CD14-positive monocyte (primary cell): ENCODE data around the gene FKBP1A. TPM values are rescaled to one million over a fixed set of nuclear protein-coding genes. Genes with fewer than 3 reads are reported as not detected.

ENCODE experiments used
- DNase-seq, 3 donors: peaks; one replicate each; pipeline ENCODE4 v3.0.0-alpha.2; 2011 to 2022
- H2AFZ ChIP-seq: 2 replicates; pipeline ENCODE4 v1.6.0; 2012; ENCODE audit warnings: mild to moderate bottlenecking, low read depth, low read length, inconsistent platforms; ENCODE audit not compliant: insufficient read depth, poor library complexity, severe bottlenecking
- H3K27ac ChIP-seq, 2 donors: 1 replicate in 1 of 2; 2 replicates in 1 of 2; pipeline ENCODE4 v1.5.1; 2012 to 2013; ENCODE audit warnings: low read length in 2 of 2, control low read depth in 1 of 2, inconsistent platforms in 1 of 2, low read depth in 1 of 2, mild to moderate bottlenecking in 1 of 2
- H3K27me3 ChIP-seq, 2 donors: one replicate each; pipeline versions ENCODE4 v1.6.0 to v1.6.1; 2011 to 2013; ENCODE audit warnings: low read length in 2 of 2; ENCODE audit not compliant: control insufficient read depth in 2 of 2, insufficient read depth in 2 of 2
- H3K36me3 ChIP-seq, 2 donors: replicated peaks in 1 of 2; 1 replicate in 1 of 2; 2 replicates in 1 of 2; pipeline versions ENCODE4 v1.5.1 to v1.6.1; 2012 to 2013; ENCODE audit warnings: low read length in 2 of 2, control low read depth in 1 of 2, inconsistent platforms in 1 of 2, mild to moderate bottlenecking in 1 of 2; ENCODE audit not compliant: insufficient read depth in 2 of 2, control insufficient read depth in 1 of 2
- H3K4me1 ChIP-seq, 2 donors: 1 replicate in 1 of 2; 2 replicates in 1 of 2; pipeline versions ENCODE4 v1.5.1 to v1.6.1; 2012 to 2013; ENCODE audit warnings: low read length in 2 of 2, control low read depth in 1 of 2, inconsistent platforms in 1 of 2, mild to moderate bottlenecking in 1 of 2, moderate library complexity in 1 of 2; ENCODE audit not compliant: insufficient read depth in 2 of 2, control insufficient read depth in 1 of 2
- H3K4me2 ChIP-seq: replicated peaks from 2 replicates; pipeline ENCODE3; 2012; ENCODE audit warnings: low read length, moderate library complexity, mild to moderate bottlenecking; ENCODE audit not compliant: poor library complexity, severe bottlenecking; ENCODE audit errors: extremely low read depth
- H3K4me3 ChIP-seq, 3 experiments: fragments of 200-600 bp in 1 of 3; sonication (generic) in 1 of 3; replicated peaks in 1 of 3; 1 replicate in 2 of 3; 2 replicates in 1 of 3; pipeline ENCODE4 v1.5.1; 2011 to 2013; ENCODE audit warnings: low read length in 3 of 3, mild to moderate bottlenecking in 3 of 3, control low read depth in 2 of 3, low read depth in 2 of 3, inconsistent platforms in 1 of 3, moderate library complexity in 1 of 3
- H3K79me2 ChIP-seq: 2 replicates; pipeline ENCODE4 v1.6.0; 2012; ENCODE audit warnings: mild to moderate bottlenecking, control low read depth, inconsistent platforms, low read length, moderate library complexity; ENCODE audit not compliant: insufficient read depth
- H3K9ac ChIP-seq: 2 replicates; pipeline ENCODE4 v1.6.0; 2017; ENCODE audit warnings: low read length, mild to moderate bottlenecking; ENCODE audit not compliant: insufficient read depth, poor library complexity, severe bottlenecking
- H3K9me3 ChIP-seq, 2 donors: replicated peaks in 1 of 2; 1 replicate in 1 of 2; 2 replicates in 1 of 2; pipeline versions ENCODE4 v1.5.1 to v1.6.1; 2012 to 2013; ENCODE audit warnings: low read length in 2 of 2, control low read depth in 1 of 2; ENCODE audit not compliant: control insufficient read depth in 1 of 2, insufficient read depth in 1 of 2
- H4K20me1 ChIP-seq: 2 replicates; pipeline ENCODE4 v1.6.0; 2012; ENCODE audit warnings: mild to moderate bottlenecking, low read length, control low read depth, moderate library complexity; ENCODE audit not compliant: insufficient read depth
- H3K27ac Mint-ChIP-seq, 7 donors: one replicate each; pipeline ENCODE4 v1.8.0; 2020; ENCODE audit warnings: mild to moderate bottlenecking in 7 of 7, mixed read lengths in 7 of 7, moderate library complexity in 6 of 7, inconsistent platforms in 2 of 7
- H3K27me3 Mint-ChIP-seq, 3 donors: one replicate each; pipeline ENCODE4 v1.8.0; 2021 to 2022; ENCODE audit warnings: low read depth in 3 of 3, mild to moderate bottlenecking in 3 of 3, mixed read lengths in 3 of 3, moderate library complexity in 3 of 3, inconsistent platforms in 1 of 3
- H3K36me3 Mint-ChIP-seq, 2 donors: one replicate each; pipeline ENCODE4 v1.8.0; 2020; ENCODE audit warnings: mixed read lengths in 2 of 2, inconsistent platforms in 1 of 2, mild to moderate bottlenecking in 1 of 2
- H3K4me1 Mint-ChIP-seq: one replicate; pipeline ENCODE4 v1.8.0; 2020; ENCODE audit warnings: mild to moderate bottlenecking, mixed read lengths
- H3K4me3 Mint-ChIP-seq, 2 donors: one replicate each; pipeline ENCODE4 v1.8.0; 2020; ENCODE audit warnings: mild to moderate bottlenecking in 2 of 2, mixed read lengths in 2 of 2, moderate library complexity in 1 of 2
- H3K9me3 Mint-ChIP-seq, 7 donors: one replicate each; pipeline ENCODE4 v1.8.0; 2020 to 2022; ENCODE audit warnings: mixed read lengths in 7 of 7, mild to moderate bottlenecking in 6 of 7, moderate library complexity in 6 of 7, inconsistent platforms in 2 of 7
- WGBS: methylation state at CpG from one replicate; pipeline ENCODE4 v1.1.5; 2013; ENCODE audit warnings: missing lambda C conversion rate; ENCODE audit not compliant: insufficient coverage; 5-methylcytosine and 5-hydroxymethylcytosine counted together
- intact Hi-C, 2 donors: fragments of 100-400 bp; cut with micrococcal nuclease; formaldehyde crosslinking; loops; one replicate each; pipeline versions ENCODE4 v1.15.0 to v1.15.1; 2023
- polyA plus RNA-seq, 3 donors: library from polyadenylated mRNA; depleted of rRNA in 1 of 3; unstranded in 2 of 3; stranded (reverse) in 1 of 3; fragments of 300-500 nt in 2 of 3; fragments of >200 nt in 1 of 3; fragmentation: Illumina TruSeq in 2 of 3; gene quantifications; 1 replicate in 2 of 3; 2 replicates in 1 of 3; pipeline ENCODE4 v1.2.3, GENCODE V29; 2012 to 2021
- TF ChIP-seq, protein P1 (sequence below): fragments of 200-600 bp; IDR thresholded peaks from one replicate; pipeline ENCODE4 v1.8.0; 2022; ENCODE audit warnings: antibody characterized with exemption, mild to moderate bottlenecking

The FKBP1A gene
- polyA plus RNA-seq, 3 donors, result 155 to 268 (median 194) TPM

DNA sequence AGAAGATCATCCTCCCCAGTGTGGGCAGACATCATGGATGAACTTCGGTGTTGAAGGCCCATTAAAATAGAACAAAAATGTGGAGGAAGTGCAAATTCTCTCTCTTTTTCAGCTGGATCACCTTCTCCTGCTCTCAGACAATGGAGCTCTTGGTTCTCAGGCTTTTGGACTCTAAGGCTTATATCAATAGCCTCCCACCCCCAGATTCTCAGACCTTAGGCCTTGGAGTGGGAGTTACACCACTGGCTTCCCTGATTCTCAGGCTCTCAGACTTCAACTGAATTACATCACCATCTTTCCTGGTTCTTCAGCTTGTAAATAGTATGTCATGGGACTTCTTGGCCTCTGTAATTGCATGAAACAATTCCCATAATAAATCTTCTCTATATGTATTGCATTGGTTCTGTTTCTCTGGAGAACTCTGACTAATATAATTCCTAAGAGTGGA, 37.2 kb upstream of the FKBP1A start:
- no peak overlapping the region for H3K9ac ChIP-seq
- no peak overlapping the region for H3K4me2 ChIP-seq
- H3K79me2 ChIP-seq, result no peaks in the 10 kb centered on the region
- Mint-ChIP-seq H3K27ac (no peak overlapping the region), H3K36me3 (peaks cover 0 to 15% of the 10 kb centered on the region in 2 donors), H3K4me3 (peak overlapping the region in 1 of 2 donors; percentile 7), H3K27me3 (peaks cover 15 to 27% (median 19%) of the 10 kb centered on the region in 3 donors), H3K4me1 (peaks cover 14% of the 10 kb centered on the region), H3K9me3 (no peaks in the 10 kb centered on the region)
- H3K4me3 ChIP-seq, result no peak overlapping the region
- no CpG with 5 or more reads among the region's 1 CpG for WGBS
- no peaks in the 10 kb centered on the region for H4K20me1 ChIP-seq
- no peak for DNase-seq
- no peaks in the 10 kb centered on the region for H3K9me3 ChIP-seq
- H3K27ac ChIP-seq, result no peak overlapping the region
- intact Hi-C loops, result no loop called here
- no peak overlapping the region for H2AFZ ChIP-seq
- TF ChIP-seq, protein P1, sequence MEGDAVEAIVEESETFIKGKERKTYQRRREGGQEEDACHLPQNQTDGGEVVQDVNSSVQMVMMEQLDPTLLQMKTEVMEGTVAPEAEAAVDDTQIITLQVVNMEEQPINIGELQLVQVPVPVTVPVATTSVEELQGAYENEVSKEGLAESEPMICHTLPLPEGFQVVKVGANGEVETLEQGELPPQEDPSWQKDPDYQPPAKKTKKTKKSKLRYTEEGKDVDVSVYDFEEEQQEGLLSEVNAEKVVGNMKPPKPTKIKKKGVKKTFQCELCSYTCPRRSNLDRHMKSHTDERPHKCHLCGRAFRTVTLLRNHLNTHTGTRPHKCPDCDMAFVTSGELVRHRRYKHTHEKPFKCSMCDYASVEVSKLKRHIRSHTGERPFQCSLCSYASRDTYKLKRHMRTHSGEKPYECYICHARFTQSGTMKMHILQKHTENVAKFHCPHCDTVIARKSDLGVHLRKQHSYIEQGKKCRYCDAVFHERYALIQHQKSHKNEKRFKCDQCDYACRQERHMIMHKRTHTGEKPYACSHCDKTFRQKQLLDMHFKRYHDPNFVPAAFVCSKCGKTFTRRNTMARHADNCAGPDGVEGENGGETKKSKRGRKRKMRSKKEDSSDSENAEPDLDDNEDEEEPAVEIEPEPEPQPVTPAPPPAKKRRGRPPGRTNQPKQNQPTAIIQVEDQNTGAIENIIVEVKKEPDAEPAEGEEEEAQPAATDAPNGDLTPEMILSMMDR, result no peak
- peaks cover 18 to 30% of the 10 kb centered on the region in 2 donors for H3K27me3 ChIP-seq
- no peaks in the 10 kb centered on the region for H3K36me3 ChIP-seq
- peaks cover 15 to 16% of the 10 kb centered on the region in 2 donors for H3K4me1 ChIP-seq

DNA sequence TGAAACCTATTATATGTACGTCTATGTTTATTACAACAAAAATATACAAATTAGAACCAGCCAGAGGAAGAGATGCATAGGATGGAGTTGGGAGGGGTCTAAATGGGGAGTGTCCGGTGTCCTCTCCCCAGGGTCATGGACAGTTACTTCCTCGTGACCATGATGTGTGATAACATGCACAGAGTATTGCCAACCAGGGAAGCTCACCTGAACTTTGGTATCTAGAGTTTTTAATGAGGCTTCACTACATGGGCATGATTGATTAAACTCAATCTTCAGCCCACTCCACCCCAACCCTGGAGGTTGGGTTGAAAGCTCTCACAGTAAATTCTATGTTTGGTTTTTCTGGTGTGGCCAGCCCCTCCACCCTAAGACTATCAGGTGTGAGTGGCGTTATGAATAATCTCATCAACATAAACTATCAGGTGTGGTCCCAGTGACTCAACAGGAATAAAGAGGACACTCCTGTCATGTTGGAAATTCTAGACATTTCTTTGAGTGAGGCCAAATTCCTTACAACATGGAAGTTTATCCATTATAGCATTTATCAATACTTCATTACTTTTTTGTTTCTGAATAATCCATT, 36.4 kb upstream of the FKBP1A start:
- Histone ChIP-seq H2AFZ (no peak overlapping the region), H3K4me3 (no peak overlapping the region), H3K27ac (no peak overlapping the region), H3K79me2 (no peaks in the 10 kb centered on the region), H3K4me1 (peaks cover 7 to 8% of the 10 kb centered on the region in 2 donors), H4K20me1 (no peaks in the 10 kb centered on the region), H3K9me3 (no peaks in the 10 kb centered on the region), H3K36me3 (no peaks in the 10 kb centered on the region), H3K9ac (no peak overlapping the region), H3K4me2 (no peak overlapping the region), H3K27me3 (peaks cover 18 to 30% of the 10 kb centered on the region in 2 donors)
- H3K36me3 Mint-ChIP-seq, result peaks cover 0 to 12% of the 10 kb centered on the region in 2 donors
- peaks cover 15 to 29% (median 19%) of the 10 kb centered on the region in 3 donors for H3K27me3 Mint-ChIP-seq
- no peaks in the 10 kb centered on the region for H3K9me3 Mint-ChIP-seq
- intact Hi-C loops, result no loop called here
- DNase-seq, result no peak
- H3K4me1 Mint-ChIP-seq, result peaks cover 9% of the 10 kb centered on the region
- WGBS, result 100% methylated on average over 2 of the region's 4 CpGs
- no peak overlapping the region for H3K27ac Mint-ChIP-seq
- H3K4me3 Mint-ChIP-seq, result no peak overlapping the region
- TF ChIP-seq, protein P1, result no peak
